Myocyte (in vitro differentiated cells): ENCODE data around the gene TXNDC8. TPM values are rescaled to one million over a fixed set of nuclear protein-coding genes. Genes with fewer than 3 reads are reported as not detected.
A peak's percentile ranks its signal among the peaks of the same experiment; 100 is the strongest.
"Not testable (repeated sequence)": the region's sequence is repeated elsewhere in the genome, so short reads cannot be mapped to it uniquely, and the experiment has no call there.

ENCODE experiments used
- DNase-seq: peaks from one replicate; pipeline ENCODE4 v3.0.0-alpha.2; 2012; ENCODE audit warnings: low read depth
- polyA plus RNA-seq: library from polyadenylated mRNA; unstranded; fragments of >200 nt; gene quantifications from one replicate; pipeline ENCODE4 v1.2.1, GENCODE V29; 2012; ENCODE audit warnings: missing spikeins
- total RNA-seq: library from RNA; depleted of rRNA; stranded (reverse); fragments of >200 nt; gene quantifications from 2 replicates; pipeline ENCODE4 v1.2.3, GENCODE V29; 2014

The TXNDC8 gene
- not detected in 2 replicates for total RNA-seq
- not detected for polyA plus RNA-seq

- DNase-seq = no peak
Observed at GRCh38 chr9:110337727-110338126, at the start of gene TXNDC8. TSS of gene TXNDC8 (minus strand) at chr9:110337863.

GRCh38 chr9:110383491-110383890, 45.8 kb upstream of the TXNDC8 start:
- DNase-seq = no peak

DNA sequence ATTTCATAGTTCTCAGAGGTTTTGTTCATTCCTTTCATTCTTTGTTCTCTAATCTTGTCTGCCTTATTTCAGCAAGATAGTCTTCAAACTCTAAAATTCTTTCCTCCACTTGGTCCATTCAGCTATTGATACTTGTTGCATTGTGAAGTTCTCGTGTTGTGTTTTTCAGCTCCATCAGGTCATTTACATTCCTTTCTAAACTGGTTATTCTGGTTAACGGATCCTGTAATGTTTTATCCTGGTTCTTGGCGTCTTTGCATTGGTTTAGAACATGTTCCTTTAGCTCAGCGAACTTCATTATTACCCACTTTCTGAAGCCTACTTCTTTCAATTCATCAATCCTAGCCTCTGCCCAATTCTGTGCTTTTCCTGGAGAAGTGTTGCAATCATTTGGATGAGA, 45.1 kb upstream of the TXNDC8 start:
- no peak for DNase-seq

GRCh38 chr9:110371411-110372007, 33.8 kb upstream of the TXNDC8 start:
- no peak for DNase-seq

DNA sequence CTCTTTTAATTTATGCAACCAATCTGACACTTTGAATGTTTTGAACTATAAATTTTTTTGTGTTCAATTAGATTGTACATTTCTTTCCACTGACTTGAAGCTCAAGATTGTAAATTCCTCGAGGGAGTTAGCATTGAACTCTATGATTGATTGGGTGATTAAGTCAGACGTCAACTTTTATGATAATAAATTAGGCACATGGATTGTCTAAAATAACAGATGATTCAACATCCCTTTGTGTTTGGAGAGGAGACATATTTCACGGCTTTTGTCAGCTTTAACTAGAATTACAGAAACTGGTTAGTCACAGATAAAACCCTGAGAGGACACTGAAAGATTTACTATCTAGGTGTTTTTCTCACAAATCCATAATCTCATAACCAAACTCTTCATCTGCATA, 32.7 kb upstream of the TXNDC8 start:
- DNase-seq = no peak

GRCh38 chr9:110364451-110364850, 26.8 kb upstream of the TXNDC8 start:
- no peak for DNase-seq

DNA sequence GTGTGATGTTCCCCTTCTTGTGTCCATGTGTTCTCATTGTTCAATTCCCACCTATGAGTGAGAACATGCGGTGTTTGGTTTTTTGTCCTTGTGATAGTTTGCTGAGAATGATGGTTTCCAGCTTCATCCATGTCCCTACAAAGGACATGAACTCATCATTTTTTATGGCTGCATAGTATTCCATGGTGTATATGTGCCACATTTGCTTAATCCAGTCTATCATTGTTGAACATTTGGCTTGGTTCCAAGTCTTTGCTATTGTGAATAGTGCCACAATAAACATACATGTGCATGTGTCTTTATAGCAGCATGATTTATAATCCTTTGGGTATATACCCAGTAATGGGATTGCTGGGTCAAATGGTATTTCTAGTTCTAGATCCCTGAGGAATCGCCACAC, 21.3 kb upstream of the TXNDC8 start:
- DNase-seq = not testable (repeated sequence)

GRCh38 chr9:110357505-110357904, 19.8 kb upstream of the TXNDC8 start:
- no peak for DNase-seq

GRCh38 chr9:110356639-110357395, 19.2 kb upstream of the TXNDC8 start:
- no peak for DNase-seq

GRCh38 chr9:110355911-110356310, 18.2 kb upstream of the TXNDC8 start:
- DNase-seq = no peak

GRCh38 chr9:110351009-110351467, 13.4 kb upstream of the TXNDC8 start:
- DNase-seq = peak; percentile 74

DNA sequence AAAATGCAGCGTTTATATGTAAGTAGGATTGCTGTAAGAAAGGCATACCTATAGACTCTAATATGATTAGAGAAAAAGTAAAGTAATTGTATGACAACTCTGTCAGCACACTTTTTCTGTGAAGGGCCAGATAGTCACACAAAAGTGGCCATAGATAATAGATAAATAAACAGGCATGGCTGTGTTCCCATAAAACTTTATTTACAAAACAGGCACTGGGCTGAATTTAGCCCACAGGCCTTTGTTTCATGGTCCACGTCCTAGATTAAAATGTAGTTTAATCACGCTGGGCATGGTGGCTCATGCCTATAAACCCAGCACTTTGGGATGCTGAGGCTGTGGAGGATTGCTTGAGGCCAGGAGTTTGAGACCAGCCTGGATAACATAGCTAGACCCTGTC, 8.7 kb upstream of the TXNDC8 start:
- DNase-seq = no peak

DNA sequence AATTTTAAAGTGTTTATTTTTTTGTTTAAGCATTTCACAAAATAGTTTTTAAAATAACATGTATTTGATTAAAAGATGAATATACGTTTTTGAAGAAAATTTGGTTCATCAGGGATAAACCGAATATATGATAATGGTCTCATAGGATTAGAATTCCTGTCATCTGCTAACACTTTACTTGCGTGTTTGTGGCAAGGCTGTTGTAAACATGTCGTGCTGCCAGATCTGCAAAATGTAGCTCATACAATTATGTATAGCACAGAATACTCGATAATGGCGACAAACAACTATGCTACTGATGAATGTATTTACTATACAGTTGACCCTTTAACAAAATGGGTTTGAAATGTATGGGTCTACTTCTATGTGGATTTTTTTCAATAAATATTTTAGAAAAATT, 7.2 kb upstream of the TXNDC8 start:
- no peak for DNase-seq

- DNase-seq = no peak
Observed at GRCh38 chr9:110343551-110343950, 5.9 kb upstream of the TXNDC8 start.

GRCh38 chr9:110340306-110340705, 2.6 kb upstream of the TXNDC8 start:
- no peak for DNase-seq

- DNase-seq = no peak
Observed at GRCh38 chr9:110338143-110338542, 480 bp upstream of the TXNDC8 start.

DNA sequence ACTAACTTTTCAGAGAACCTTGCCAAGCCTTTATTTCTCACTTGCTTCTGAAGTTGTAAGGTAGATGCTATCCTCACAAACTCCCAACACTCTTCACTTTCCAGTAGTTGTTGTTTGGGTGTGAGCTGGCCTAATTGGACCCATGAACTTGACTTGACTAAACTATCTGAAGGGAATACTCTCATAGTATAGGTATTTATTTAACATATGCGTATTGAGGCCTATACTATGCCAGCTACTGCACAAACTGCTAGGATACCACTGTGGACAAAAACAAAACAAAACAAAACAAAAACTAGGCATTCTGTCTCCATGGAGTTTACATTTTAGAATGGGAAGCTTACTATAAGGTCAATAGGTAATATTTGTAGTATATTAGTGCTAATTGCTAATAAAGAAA, 1.3 kb downstream of the TXNDC8 start:
- DNase-seq = no peak

DNA sequence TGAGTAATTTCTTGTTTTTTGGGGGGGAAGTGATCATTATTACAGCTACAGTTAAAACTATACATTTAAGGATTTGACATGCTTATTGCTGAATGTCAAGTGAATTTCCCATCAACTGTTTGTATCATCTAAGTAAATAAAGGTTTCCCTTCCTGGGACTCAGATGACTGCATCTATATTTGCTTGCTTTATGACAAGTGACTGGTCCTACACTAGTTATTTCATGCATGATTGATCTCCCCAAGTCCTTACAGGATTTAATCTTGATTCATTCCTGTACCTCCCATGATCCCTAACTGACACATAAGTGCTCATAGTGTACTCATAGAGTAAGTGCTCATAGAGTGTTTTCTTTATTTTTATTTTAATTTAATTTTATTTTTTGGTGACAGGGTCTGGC, 2.8 kb downstream of the TXNDC8 start:
- no peak for DNase-seq

DNA sequence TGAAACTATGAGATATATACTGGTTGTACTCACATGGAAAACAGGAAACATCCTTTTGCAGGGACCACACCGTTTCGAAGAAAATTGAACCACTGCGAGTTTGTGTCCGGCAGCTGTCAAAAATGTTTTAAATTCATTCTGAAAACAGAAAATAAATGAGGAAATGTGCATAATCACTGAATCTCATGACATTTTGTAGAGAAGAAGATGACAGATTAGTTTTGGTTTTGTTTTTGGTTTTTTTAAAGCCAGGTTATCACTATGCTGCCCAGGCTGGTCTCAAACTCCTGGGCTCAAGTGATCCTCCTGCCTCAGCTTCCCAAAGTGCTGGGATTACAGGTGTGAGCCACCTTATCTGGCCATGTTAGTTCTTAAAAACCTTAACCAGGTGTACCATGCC, 3.5 kb downstream of the TXNDC8 start:
- DNase-seq = no peak

DNA sequence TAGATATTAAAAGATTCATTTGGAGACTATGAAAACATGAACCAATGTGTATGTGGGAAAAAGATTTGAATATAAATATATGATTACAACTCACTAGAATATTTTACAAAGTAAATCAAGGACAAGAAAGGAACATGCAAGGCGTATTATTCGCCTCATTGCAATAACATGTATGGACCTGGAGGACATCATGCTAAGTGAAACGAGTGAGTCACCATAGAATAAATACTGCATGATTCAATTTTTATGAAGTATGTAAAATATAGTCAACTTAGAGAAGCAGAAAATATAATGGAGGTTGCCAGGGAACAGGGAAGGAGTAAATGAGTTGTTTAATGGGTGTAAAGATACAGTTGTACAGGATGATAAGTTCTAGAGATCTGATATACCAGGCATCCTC, 4.9 kb downstream of the TXNDC8 start:
- no peak for DNase-seq

DNA sequence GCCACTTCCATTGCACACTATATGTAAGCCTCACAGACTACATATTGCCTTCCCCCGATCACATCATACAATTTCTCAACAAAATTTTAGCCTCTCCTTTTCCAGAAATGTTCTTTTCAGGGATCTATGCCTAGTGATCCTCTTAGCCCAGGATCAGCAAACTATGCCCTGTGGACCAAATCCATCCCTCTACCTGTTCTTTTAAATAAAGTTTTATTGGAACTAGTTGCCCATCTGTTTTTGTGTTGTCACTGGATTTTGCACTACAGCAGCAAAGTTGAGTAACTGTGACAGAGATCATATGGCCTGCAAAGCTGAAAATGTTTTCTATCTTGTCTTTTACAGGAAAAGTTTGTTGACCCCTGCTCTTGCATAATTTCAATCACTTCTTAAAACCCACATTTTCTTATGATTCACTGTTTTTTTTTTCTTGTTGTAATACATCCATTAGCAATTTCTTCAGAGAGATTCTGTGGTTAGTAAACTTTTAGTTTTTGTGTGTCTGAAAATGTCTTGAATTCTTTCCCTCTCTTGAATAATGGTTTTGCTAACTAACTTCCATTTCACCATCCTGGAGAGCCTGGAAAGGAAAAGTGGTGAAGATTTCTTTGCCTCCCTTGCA, 7.1 kb downstream of the TXNDC8 start:
- DNase-seq = peak; percentile 31

DNA sequence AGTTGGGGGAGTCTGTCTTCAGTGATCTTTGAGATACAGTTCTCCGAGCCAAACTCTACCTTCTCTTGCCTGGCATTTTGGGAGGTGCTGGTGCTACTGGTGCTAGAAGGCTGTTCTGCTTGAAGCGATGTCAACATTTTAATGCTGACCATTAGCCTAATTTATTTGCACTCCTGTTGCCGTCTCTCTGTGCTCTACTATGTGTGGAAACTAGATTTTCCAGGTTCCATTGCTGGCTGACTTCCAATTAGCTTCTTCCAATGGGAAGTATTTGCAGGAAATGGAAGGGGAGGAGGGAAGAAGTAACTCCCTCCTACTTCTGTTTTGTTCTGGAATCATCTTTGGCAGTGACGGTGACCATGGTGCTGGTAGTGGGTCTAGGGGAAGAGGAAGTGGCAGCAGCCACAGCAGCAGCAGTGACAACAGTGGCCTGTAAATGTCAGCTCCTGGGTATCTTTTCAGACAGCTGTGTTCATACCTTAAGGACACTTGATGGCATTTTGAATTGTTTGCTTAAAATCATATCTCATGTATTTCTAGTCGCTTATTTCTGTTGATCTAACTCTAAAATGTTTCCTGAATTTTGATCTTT, 7.9 kb downstream of the TXNDC8 start:
- no peak for DNase-seq
